Muscle layer of colon (tissue), 2 donors: ENCODE results near the gene NXN.

Source experiments
- H3K27ac ChIP-seq: one replicate; pipeline ENCODE4 v1.7.0; 2013; ENCODE audit warnings: low read depth, mild to moderate bottlenecking, low read length, moderate library complexity
- H3K27me3 ChIP-seq, 2 donors: one replicate each; pipeline ENCODE4 v1.7.0; 2013; ENCODE audit warnings: low read length in 2 of 2, mild to moderate bottlenecking in 2 of 2; ENCODE audit not compliant: insufficient read depth in 2 of 2, control insufficient read depth in 1 of 2
- H3K36me3 ChIP-seq: one replicate; pipeline ENCODE4 v1.7.0; 2013; ENCODE audit warnings: mild to moderate bottlenecking, low read length; ENCODE audit not compliant: insufficient read depth
- H3K4me1 ChIP-seq: one replicate; pipeline ENCODE4 v1.7.0; 2013; ENCODE audit warnings: mild to moderate bottlenecking, low read length; ENCODE audit not compliant: insufficient read depth
- H3K4me3 ChIP-seq, 2 donors: one replicate each; pipeline ENCODE4 v1.7.0; 2013; ENCODE audit warnings: low read length in 2 of 2, low read depth in 1 of 2, mild to moderate bottlenecking in 1 of 2, moderate library complexity in 1 of 2
- H3K9ac ChIP-seq: one replicate; pipeline ENCODE4 v1.7.0; 2013; ENCODE audit warnings: low read length
- H3K9me3 ChIP-seq: one replicate; pipeline ENCODE4 v1.7.0; 2013; ENCODE audit warnings: mild to moderate bottlenecking, low read length
- donor health status: abdominal sarcoma.
- donor health status: Adenocarcinoma of cecum.

Gene NXN

DNA sequence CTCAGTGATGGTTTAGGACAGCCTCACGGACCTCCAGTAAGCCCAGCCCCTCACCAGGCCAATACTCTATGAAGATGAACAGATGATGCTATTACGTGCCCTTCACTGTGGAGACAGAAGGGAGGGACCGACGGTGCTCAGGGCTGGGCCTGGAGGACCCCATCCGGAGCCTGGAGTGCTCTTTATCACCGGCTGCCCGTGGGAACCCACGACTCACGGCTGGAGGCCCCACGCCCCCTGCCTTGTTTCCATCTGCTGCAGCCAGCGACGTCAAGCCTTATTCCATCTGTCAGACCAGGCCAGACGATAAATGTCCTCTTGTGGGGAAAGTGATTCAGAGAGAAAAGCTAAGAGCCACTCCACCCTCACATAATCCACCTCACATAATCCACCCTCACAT lies 13.4 kb upstream of the NXN start:
- peaks cover 6% of the 10 kb centered on the region for H3K4me1 ChIP-seq
- H3K9ac ChIP-seq: no peak overlapping the region
- H3K27me3 ChIP-seq: no peaks in the 10 kb centered on the region
- no peak overlapping the region for H3K27ac ChIP-seq
- no peaks in the 10 kb centered on the region for H3K9me3 ChIP-seq
- no peaks in the 10 kb centered on the region for H3K36me3 ChIP-seq
- no peak overlapping the region for H3K4me3 ChIP-seq

- no peak overlapping the region for H3K4me3 ChIP-seq
- H3K9ac ChIP-seq: no peak overlapping the region
- H3K27ac ChIP-seq: no peak overlapping the region
- no peaks in the 10 kb centered on the region for H3K36me3 ChIP-seq
- H3K9me3 ChIP-seq: no peaks in the 10 kb centered on the region
- no peaks in the 10 kb centered on the region for H3K27me3 ChIP-seq
- no peaks in the 10 kb centered on the region for H3K4me1 ChIP-seq
Measured at GRCh38 chr17:988561-988960, 9.0 kb upstream of the NXN start.

GRCh38 chr17:987931-988330 lies 8.4 kb upstream of the NXN start:
- Histone ChIP-seq H3K9me3 (no peaks in the 10 kb centered on the region), H3K4me1 (no peaks in the 10 kb centered on the region), H3K27me3 (no peaks in the 10 kb centered on the region), H3K4me3 (no peak overlapping the region), H3K9ac (no peak overlapping the region), H3K27ac (no peak overlapping the region), H3K36me3 (no peaks in the 10 kb centered on the region)

DNA sequence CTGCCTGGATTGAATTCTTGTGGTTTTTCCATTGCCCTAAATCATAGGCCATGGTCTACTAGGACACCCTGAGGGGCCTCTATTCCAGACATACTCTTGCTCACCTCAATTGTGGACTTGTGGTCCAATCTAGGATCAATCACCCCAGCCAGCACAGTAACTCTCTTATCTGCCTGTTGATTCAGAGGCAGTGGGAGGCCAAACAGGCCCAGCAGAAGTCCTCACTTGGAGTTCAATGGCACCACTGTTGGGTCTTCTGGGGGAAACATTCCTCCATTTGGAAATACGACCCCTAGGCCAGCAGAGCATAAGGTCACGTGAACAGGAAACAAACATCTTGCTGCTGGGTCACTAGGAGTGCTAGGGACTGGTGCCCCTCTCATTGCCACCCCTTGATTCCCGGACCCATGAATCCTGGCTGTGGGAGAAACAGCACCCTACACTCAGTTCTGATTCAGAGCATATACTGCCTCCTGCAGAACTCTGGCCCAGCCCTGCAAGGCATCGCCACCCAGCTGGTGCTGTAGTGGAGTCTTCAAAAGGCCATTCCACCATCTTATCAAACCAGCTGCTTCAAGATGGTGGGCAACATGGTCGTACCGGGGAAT lies 6.8 kb upstream of the NXN start:
- H3K27ac ChIP-seq: no peak overlapping the region

DNA sequence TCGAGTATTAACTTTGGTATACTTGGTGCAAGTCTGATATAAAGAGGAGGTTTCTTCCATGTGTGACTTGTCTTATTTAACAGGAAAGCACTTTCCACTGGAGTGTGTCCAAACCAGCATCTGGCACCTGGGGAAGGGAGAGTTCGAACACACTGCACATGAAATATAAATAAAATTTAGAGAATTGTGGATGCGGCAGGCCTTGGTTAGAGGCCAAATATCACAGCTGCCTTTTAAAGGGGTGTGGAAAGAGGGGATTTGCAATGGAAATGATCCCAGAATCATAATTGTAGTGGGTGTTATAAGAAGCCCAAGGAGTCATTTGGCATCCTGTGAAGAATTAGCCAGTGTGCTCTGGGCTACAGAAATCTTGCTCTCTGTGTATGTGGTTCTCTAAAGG lies 4.3 kb upstream of the NXN start:
- Histone ChIP-seq H3K9ac (no peak overlapping the region), H3K27ac (no peak overlapping the region), H3K27me3 (no peaks in the 10 kb centered on the region), H3K4me3 (no peak overlapping the region), H3K36me3 (no peaks in the 10 kb centered on the region), H3K4me1 (peaks cover 10% of the 10 kb centered on the region), H3K9me3 (no peaks in the 10 kb centered on the region)

More for the DNA sequence above, 6.8 kb upstream of the NXN start:
- H3K9me3 ChIP-seq: no peaks in the 10 kb centered on the region
- H3K27me3 ChIP-seq: no peaks in the 10 kb centered on the region
- no peaks in the 10 kb centered on the region for H3K36me3 ChIP-seq
- no peak overlapping the region for H3K9ac ChIP-seq
- H3K4me1 ChIP-seq: no peaks in the 10 kb centered on the region
- H3K4me3 ChIP-seq: no peak overlapping the region

DNA sequence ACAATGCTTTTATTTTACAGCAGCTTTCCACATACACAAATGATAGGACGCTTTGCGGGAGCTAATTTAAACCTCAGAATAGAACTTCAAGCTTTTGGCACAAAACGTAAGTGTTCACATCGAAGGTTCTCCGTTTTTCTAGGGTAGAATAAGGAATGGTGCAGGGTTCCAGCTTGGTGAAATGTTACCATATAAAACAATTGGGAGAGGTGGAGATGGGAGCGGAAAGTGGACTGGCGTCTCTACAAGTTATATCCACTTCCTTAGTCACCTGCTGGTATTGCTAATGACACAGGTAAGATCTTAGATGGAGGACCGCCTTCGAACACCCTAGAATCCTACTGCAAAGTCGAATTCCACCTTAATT lies 1.7 kb upstream of the NXN start:
- Histone ChIP-seq H3K4me3 (no peak overlapping the region), H3K27ac (no peak overlapping the region), H3K9ac (no peak overlapping the region)

DNA sequence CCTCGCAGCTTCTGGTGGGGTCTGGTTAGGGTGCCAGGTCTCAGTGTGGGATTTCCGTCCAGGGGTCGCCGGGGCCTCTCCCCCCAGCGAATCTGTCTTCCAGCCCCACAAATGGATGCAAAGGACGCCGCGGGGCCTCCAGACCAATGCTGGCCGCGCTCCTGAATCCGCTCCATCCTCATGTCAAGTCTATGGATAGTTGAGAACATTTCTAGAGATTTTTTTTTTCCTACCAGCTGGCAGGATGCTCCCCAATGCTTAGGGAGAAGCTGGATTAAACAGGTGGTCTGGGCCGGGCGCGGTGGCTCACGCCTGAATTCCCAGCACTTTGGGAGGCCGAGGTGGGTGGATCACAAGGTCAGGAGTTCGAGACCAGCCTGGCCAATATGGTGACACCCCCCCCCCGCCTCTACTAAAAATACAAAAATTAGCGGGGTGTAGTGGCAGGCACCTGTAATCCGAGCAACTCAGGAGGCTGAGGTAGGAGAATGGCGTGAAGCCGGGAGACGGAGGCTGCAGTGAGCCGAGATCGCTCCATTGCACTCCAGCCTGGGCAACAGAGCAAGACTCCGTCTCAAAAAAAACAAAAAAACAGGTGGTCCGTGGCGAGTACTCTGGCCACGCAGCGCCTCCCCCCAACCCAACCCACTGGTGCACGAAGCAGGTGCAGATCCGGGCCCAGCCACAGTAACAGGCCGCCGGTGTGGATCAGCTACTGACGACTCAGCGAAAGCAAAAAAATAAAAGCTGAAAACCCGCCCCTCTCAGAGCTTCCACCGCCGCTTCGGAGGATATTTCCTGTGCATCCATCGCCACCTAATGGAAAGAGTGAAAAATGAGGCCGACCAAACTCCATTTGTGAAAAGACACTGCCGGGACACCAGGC lies 1.1 kb upstream of the NXN start:
- Histone ChIP-seq H3K27me3 (no peaks in the 10 kb centered on the region), H3K9me3 (no peaks in the 10 kb centered on the region), H3K4me3 (peak overlapping the region; percentile 26 to 43), H3K4me1 (peaks cover 29% of the 10 kb centered on the region), H3K36me3 (no peaks in the 10 kb centered on the region), H3K27ac (peak overlapping the region; percentile 63), H3K9ac (no peak overlapping the region)

More for the DNA sequence above, 1.7 kb upstream of the NXN start:
- Histone ChIP-seq H3K36me3 (no peaks in the 10 kb centered on the region), H3K27me3 (no peaks in the 10 kb centered on the region), H3K4me1 (peaks cover 22% of the 10 kb centered on the region), H3K9me3 (no peaks in the 10 kb centered on the region)

DNA sequence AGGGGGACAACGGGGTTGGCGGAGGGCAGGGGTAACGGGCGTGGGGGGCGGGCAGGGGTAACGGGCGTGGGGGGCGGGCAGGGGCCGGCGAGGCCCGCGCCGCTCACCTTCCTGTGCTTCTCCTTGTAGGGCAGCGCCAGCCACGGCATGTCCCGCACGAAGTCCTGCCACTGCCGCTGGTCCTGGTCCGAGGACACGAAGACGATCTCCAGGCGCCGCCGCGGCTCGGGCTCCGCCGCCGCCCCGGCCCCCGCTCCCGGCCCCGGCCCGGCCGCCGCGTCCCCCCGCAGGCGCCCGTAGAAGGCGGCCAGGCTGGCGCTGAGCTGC lies 401 bp downstream of the NXN start:
- H3K4me3 ChIP-seq: no peak overlapping the region
- no peaks in the 10 kb centered on the region for H3K9me3 ChIP-seq
- H3K9ac ChIP-seq: no peak overlapping the region
- peak overlapping the region; percentile 68 for H3K27ac ChIP-seq
- H3K36me3 ChIP-seq: no peaks in the 10 kb centered on the region
- peaks cover 37% of the 10 kb centered on the region for H3K4me1 ChIP-seq
- no peaks in the 10 kb centered on the region for H3K27me3 ChIP-seq

GRCh38 chr17:978103-979093 lies 1.2 kb downstream of the NXN start:
- no peaks in the 10 kb centered on the region for H3K36me3 ChIP-seq
- peak overlapping the region; percentile 94 for H3K27ac ChIP-seq
- H3K9me3 ChIP-seq: no peaks in the 10 kb centered on the region
- no peaks in the 10 kb centered on the region for H3K27me3 ChIP-seq
- H3K4me3 ChIP-seq: peak overlapping the region; percentile 56 to 62
- H3K4me1 ChIP-seq: peaks cover 37% of the 10 kb centered on the region
- H3K9ac ChIP-seq: peak overlapping the region; percentile 40

DNA sequence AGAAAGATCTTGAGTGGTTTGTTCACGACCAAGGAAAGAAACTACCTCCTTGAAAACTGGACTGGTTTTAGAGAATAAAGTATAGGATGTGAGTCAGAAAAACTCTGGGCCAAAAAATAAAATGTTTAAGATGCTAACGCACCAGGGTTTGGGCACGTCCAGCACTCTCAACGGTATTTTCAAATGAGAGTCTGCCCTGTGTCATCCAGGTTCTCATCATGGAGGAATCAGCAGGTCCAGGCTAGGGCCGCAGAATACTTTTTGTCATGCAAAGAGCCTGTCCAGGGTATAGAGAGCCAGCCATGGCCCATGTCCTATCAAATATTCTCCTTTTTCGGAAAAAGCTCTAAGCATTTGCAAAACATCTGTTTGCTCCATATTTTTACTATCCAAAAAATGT lies 2.4 kb downstream of the NXN start:
- Histone ChIP-seq H3K9me3 (no peaks in the 10 kb centered on the region), H3K27me3 (no peaks in the 10 kb centered on the region), H3K36me3 (peaks cover 4% of the 10 kb centered on the region), H3K4me1 (peaks cover 37% of the 10 kb centered on the region), H3K27ac (peak overlapping the region; percentile 94), H3K9ac (peak overlapping the region; percentile 40), H3K4me3 (peak overlapping the region in 1 of 2 donors; percentile 62)

DNA sequence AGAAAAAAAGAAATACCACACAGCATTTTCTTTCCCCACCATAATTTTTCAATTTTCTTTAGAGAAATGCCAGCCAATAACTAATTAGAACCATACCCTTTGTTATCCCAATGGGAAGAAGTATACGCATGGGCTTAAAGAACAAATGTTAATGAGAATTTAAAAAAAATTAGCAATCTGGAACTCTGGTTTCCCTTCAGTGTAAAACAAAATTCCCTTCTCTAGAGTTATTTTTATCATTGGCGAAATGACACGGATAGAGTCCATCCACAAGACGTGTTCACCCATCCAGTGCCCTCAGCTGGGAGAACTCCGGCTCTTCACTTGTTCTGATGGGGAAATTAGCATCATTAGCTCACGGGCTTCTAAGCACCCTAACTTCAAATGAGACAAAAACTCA lies 3.3 kb downstream of the NXN start:
- Histone ChIP-seq H3K4me1 (peaks cover 37% of the 10 kb centered on the region), H3K9me3 (no peaks in the 10 kb centered on the region), H3K9ac (no peak overlapping the region), H3K36me3 (peaks cover 4% of the 10 kb centered on the region), H3K4me3 (peak overlapping the region in 1 of 2 donors; percentile 42), H3K27ac (peak overlapping the region; percentile 94), H3K27me3 (no peaks in the 10 kb centered on the region)
